Measurements from ENCODE around the gene PLA2G2C. TPM values are rescaled to one million over a fixed set of nuclear protein-coding genes. Genes with fewer than 3 reads are reported as not detected.

Gene PLA2G2C
- total RNA-seq, 1 donor from 2014 or later = not detected

DNA sequence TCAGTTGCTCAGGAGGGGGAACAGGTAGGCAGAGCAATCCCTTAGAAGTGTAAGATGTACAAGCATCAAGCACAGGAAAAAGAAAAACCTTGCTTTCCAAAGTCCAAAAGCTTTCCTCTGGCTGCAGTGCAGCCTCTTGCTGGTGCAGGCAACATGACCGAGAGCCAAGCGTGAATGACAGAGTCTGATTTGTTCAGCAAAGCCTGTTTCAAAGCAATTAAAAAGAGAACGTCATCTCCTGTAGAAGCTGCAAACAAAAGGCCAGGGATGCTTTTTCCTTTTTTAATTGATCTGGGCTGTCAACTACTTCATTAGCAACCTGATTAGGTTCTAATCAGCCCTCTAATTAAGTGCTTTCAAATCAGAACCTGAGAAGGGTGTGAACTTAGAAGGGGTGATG lies 38.2 kb upstream of the PLA2G2C start:
- Histone ChIP-seq H3K36me3 (ENCODE audit: insufficient read depth, low read length) (no peaks in the 10 kb centered on the region), H3K79me2 (ENCODE audit: insufficient read depth, low read length) (no peaks in the 10 kb centered on the region), H3K4me1 (ENCODE audit: insufficient read depth, low read length) (no peaks in the 10 kb centered on the region), H3K4me2 (ENCODE audit: low read length) (no peak overlapping the region), H3K9ac (ENCODE audit: low read length) (no peak overlapping the region), H3K27ac (ENCODE audit: low read depth, low read length) (no peak overlapping the region), H3K27me3 (ENCODE audit: insufficient read depth, low read length) (peaks cover 71% of the 10 kb centered on the region), H3K9me3 (ENCODE audit: insufficient read depth, low read depth, low read length) (no peaks in the 10 kb centered on the region), H3K4me3 (ENCODE audit: insufficient read depth, low read depth, low read length) (no peak overlapping the region), H4K20me1 (ENCODE audit: insufficient read depth, low read length) (no peaks in the 10 kb centered on the region), H2AFZ (ENCODE audit: low read depth, low read length) (no peak overlapping the region)
- Mint-ChIP-seq H3K27me3 (ENCODE audit: low read depth, unreplicated experiment) (peaks cover 57% of the 10 kb centered on the region), H3K4me3 (ENCODE audit: unreplicated experiment) (no peak overlapping the region), H3K27ac (ENCODE audit: unreplicated experiment) (no peak overlapping the region), H3K4me1 (ENCODE audit: low read depth, unreplicated experiment) (no peaks in the 10 kb centered on the region), H3K36me3 (ENCODE audit: low read depth, unreplicated experiment) (no peaks in the 10 kb centered on the region), H3K9me3 (ENCODE audit: unreplicated experiment) (peaks cover 4% of the 10 kb centered on the region)
- DNase-seq (ENCODE audit: low read depth) = no peak
- FAIRE-seq = no peak
- TF ChIP-seq, protein P1, sequence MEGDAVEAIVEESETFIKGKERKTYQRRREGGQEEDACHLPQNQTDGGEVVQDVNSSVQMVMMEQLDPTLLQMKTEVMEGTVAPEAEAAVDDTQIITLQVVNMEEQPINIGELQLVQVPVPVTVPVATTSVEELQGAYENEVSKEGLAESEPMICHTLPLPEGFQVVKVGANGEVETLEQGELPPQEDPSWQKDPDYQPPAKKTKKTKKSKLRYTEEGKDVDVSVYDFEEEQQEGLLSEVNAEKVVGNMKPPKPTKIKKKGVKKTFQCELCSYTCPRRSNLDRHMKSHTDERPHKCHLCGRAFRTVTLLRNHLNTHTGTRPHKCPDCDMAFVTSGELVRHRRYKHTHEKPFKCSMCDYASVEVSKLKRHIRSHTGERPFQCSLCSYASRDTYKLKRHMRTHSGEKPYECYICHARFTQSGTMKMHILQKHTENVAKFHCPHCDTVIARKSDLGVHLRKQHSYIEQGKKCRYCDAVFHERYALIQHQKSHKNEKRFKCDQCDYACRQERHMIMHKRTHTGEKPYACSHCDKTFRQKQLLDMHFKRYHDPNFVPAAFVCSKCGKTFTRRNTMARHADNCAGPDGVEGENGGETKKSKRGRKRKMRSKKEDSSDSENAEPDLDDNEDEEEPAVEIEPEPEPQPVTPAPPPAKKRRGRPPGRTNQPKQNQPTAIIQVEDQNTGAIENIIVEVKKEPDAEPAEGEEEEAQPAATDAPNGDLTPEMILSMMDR (IDR thresholded peaks at IDR 0.05; ENCODE audit: insufficient read depth, low read depth, low read length) = no peak
- no peak for TF ChIP-seq EZH2 (IDR thresholded peaks at IDR 0.05; ENCODE audit: insufficient read depth, low read length)

DNA sequence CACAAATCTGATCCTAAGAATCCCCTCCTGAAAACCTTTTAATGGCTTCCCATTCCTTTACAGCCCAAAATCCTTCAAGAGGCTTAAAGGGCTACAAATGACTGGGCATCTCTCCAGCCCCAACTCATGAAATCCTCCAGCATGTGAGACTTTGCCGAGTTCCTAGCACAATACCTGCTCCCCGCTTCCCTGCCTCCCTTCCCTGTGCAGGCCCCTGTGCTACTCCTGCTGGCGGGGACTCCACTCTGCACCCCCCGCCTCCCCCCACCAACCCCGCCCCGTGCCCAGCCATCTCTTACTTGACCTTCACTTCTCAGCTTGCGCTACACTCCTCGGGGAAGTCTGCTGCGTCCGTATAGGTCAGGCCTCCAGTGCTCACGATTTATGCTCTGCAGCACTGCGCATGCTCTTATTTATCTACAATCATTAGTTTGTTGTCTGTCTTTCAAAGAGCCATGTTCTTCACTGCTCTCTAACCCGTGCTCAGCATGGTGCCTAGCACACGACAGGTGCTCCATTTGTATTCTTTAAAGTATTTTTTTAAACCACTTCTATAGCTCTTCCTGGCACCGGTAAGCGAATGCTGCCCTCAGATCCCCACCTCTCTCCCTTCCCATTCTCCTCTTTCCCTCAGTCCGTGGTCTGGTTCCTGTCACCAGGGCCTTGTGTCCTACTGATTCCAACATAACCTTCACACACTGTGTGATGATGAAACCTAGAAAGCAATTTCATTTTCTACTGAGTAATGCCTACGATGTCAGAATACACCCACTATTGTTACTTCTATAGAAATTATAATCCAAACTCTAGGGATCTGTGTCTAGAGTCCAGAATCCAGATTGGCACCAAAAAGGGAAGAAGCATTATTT lies 37.5 kb upstream of the PLA2G2C start:
- no peak overlapping the region for H3K27ac ChIP-seq (ENCODE audit: low read depth, low read length)
- Mint-ChIP-seq H3K27me3 (ENCODE audit: low read depth, unreplicated experiment) (peaks cover 53% of the 10 kb centered on the region), H3K9me3 (ENCODE audit: unreplicated experiment) (peaks cover 4% of the 10 kb centered on the region), H3K36me3 (ENCODE audit: low read depth, unreplicated experiment) (no peaks in the 10 kb centered on the region), H3K27ac (ENCODE audit: unreplicated experiment) (no peak overlapping the region), H3K4me1 (ENCODE audit: low read depth, unreplicated experiment) (no peaks in the 10 kb centered on the region), H3K4me3 (ENCODE audit: unreplicated experiment) (no peak overlapping the region)
- H3K9me3 ChIP-seq (ENCODE audit: insufficient read depth, low read depth, low read length) = no peaks in the 10 kb centered on the region
- no peak overlapping the region for H3K9ac ChIP-seq (ENCODE audit: low read length)
- no peak overlapping the region for H2AFZ ChIP-seq (ENCODE audit: low read depth, low read length)
- no peak overlapping the region for H3K4me2 ChIP-seq (ENCODE audit: low read length)
- no peak for DNase-seq (ENCODE audit: low read depth)
- no peaks in the 10 kb centered on the region for H3K4me1 ChIP-seq (ENCODE audit: insufficient read depth, low read length)
- H3K36me3 ChIP-seq (ENCODE audit: insufficient read depth, low read length) = no peaks in the 10 kb centered on the region
- H3K4me3 ChIP-seq (ENCODE audit: insufficient read depth, low read depth, low read length) = no peak overlapping the region
- H3K27me3 ChIP-seq (ENCODE audit: insufficient read depth, low read length) = peaks cover 64% of the 10 kb centered on the region
- H4K20me1 ChIP-seq (ENCODE audit: insufficient read depth, low read length) = no peaks in the 10 kb centered on the region
- no peaks in the 10 kb centered on the region for H3K79me2 ChIP-seq (ENCODE audit: insufficient read depth, low read length)
- FAIRE-seq = no peak
- TF ChIP-seq EZH2 (IDR thresholded peaks at IDR 0.05; ENCODE audit: insufficient read depth, low read length) = no peak
- TF ChIP-seq, protein P1 (IDR thresholded peaks at IDR 0.05; ENCODE audit: insufficient read depth, low read depth, low read length) = no peak

DNA sequence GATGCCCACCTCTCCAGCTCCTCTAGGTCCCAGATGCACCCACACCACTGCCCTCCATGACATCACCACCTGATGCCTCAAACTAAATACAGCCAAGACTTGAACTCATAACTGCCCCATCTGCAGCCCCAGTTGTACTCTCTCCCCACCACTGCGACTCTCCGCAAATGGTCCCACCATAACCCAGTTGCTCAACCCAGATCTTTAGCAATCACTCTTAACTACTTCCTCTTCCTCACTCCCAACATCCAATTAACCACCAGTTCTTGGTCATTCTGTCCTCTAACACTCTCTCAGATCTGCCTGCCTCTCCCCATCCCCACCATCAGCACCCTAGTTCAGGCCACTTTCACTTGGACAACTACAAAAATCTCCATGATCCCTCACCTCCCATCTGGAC lies 36.8 kb upstream of the PLA2G2C start:
- no peak for FAIRE-seq
- no peak overlapping the region for H3K27ac ChIP-seq (ENCODE audit: low read depth, low read length)
- no peak overlapping the region for H3K27ac Mint-ChIP-seq (ENCODE audit: unreplicated experiment)

More for the DNA sequence above, 36.8 kb upstream of the PLA2G2C start:
- no peaks in the 10 kb centered on the region for H3K36me3 ChIP-seq (ENCODE audit: insufficient read depth, low read length)
- no peak for TF ChIP-seq EZH2 (IDR thresholded peaks at IDR 0.05; ENCODE audit: insufficient read depth, low read length)
- TF ChIP-seq, protein P1 (IDR thresholded peaks at IDR 0.05; ENCODE audit: insufficient read depth, low read depth, low read length) = no peak
- peaks cover 59% of the 10 kb centered on the region for H3K27me3 ChIP-seq (ENCODE audit: insufficient read depth, low read length)
- no peak overlapping the region for H3K4me2 ChIP-seq (ENCODE audit: low read length)
- no peak for DNase-seq (ENCODE audit: low read depth)
- H3K27me3 Mint-ChIP-seq (ENCODE audit: low read depth, unreplicated experiment) = peaks cover 47% of the 10 kb centered on the region
- no peaks in the 10 kb centered on the region for H3K4me1 Mint-ChIP-seq (ENCODE audit: low read depth, unreplicated experiment)
- no peak overlapping the region for H3K4me3 ChIP-seq (ENCODE audit: insufficient read depth, low read depth, low read length)
- no peaks in the 10 kb centered on the region for H3K9me3 ChIP-seq (ENCODE audit: insufficient read depth, low read depth, low read length)
- peaks cover 4% of the 10 kb centered on the region for H3K9me3 Mint-ChIP-seq (ENCODE audit: unreplicated experiment)
- no peaks in the 10 kb centered on the region for H4K20me1 ChIP-seq (ENCODE audit: insufficient read depth, low read length)
- H3K36me3 Mint-ChIP-seq (ENCODE audit: low read depth, unreplicated experiment) = no peaks in the 10 kb centered on the region
- no peak overlapping the region for H3K9ac ChIP-seq (ENCODE audit: low read length)
- H2AFZ ChIP-seq (ENCODE audit: low read depth, low read length) = no peak overlapping the region
- H3K4me3 Mint-ChIP-seq (ENCODE audit: unreplicated experiment) = no peak overlapping the region
- H3K4me1 ChIP-seq (ENCODE audit: insufficient read depth, low read length) = no peaks in the 10 kb centered on the region
- no peaks in the 10 kb centered on the region for H3K79me2 ChIP-seq (ENCODE audit: insufficient read depth, low read length)
